PFSK-1 (cell line): ENCODE data around the gene RNF115.
A peak's percentile ranks its signal among the peaks of the same experiment; 100 is the strongest.

Source experiments
- FOXP2 ChIP-seq: optimal IDR thresholded peaks from 2 replicates; pipeline ENCODE3; 2011; ENCODE audit warnings: borderline replicate concordance, control low read depth, inconsistent platforms; ENCODE audit not compliant: insufficient read depth; ENCODE audit errors: extremely low read length, extremely low read depth
- POLR2AphosphoS5 ChIP-seq: IDR thresholded peaks from 2 replicates; pipeline ENCODE4 v1.6.1; 2012; ENCODE audit warnings: low read depth, mild to moderate bottlenecking, control low read depth, low read length, moderate library complexity
- SIN3A ChIP-seq: IDR thresholded peaks from 2 replicates; pipeline ENCODE4 v1.6.1; 2012; ENCODE audit warnings: mild to moderate bottlenecking, low read length, moderate library complexity, borderline replicate concordance; ENCODE audit not compliant: insufficient read depth
- TF ChIP-seq, protein P1 (sequence below), 2 experiments: IDR thresholded peaks; 2 replicates each; pipeline versions ENCODE4 v1.6.1 to v1.8.0; 2011 to 2012; ENCODE audit warnings: low read depth in 2 of 2, low read length in 2 of 2, control low read depth in 1 of 2, inconsistent platforms in 1 of 2, mild to moderate bottlenecking in 1 of 2, moderate library complexity in 1 of 2; ENCODE audit not compliant: insufficient read depth in 1 of 2

DNA sequence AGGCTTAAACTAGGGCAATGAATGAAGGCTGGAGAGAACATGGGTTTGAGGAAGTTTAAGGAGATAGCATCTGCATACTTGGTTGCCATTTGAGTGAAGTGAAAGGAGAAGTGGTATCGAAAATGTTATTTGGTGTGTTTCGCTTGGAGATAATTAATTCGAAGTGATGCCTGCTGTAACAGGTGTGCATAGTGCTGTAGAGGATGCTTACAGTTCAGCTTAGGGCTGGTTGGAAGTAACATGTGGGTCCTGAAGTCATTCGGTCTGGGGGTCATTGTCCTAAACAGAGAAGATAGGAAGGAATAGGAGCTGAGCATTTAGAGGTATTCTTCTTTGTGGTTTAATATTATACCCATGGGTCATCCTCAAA lies 21.2 kb upstream of the RNF115 start:
- TF ChIP-seq SIN3A (no peak), POLR2AphosphoS5 (0 out of 2 replicates have a peak, but pooled peaks have one; percentile 14), FOXP2 (no peak)
- TF ChIP-seq, protein P1, sequence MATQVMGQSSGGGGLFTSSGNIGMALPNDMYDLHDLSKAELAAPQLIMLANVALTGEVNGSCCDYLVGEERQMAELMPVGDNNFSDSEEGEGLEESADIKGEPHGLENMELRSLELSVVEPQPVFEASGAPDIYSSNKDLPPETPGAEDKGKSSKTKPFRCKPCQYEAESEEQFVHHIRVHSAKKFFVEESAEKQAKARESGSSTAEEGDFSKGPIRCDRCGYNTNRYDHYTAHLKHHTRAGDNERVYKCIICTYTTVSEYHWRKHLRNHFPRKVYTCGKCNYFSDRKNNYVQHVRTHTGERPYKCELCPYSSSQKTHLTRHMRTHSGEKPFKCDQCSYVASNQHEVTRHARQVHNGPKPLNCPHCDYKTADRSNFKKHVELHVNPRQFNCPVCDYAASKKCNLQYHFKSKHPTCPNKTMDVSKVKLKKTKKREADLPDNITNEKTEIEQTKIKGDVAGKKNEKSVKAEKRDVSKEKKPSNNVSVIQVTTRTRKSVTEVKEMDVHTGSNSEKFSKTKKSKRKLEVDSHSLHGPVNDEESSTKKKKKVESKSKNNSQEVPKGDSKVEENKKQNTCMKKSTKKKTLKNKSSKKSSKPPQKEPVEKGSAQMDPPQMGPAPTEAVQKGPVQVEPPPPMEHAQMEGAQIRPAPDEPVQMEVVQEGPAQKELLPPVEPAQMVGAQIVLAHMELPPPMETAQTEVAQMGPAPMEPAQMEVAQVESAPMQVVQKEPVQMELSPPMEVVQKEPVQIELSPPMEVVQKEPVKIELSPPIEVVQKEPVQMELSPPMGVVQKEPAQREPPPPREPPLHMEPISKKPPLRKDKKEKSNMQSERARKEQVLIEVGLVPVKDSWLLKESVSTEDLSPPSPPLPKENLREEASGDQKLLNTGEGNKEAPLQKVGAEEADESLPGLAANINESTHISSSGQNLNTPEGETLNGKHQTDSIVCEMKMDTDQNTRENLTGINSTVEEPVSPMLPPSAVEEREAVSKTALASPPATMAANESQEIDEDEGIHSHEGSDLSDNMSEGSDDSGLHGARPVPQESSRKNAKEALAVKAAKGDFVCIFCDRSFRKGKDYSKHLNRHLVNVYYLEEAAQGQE (IDR thresholded peaks at IDR 0.05; ENCODE audit: insufficient read depth in 1 of 2, low read depth in 2 of 2, low read length in 2 of 2), result no peak
